Neutrophil (primary cell): ENCODE measurements around the gene ENO2.

Source experiments
- H3K27ac ChIP-seq: fragments of 200-600 bp; sonication (generic); 2 replicates; pipeline ENCODE4 v1.5.1; 2016; ENCODE audit warnings: mild to moderate bottlenecking, moderate library complexity
- H3K27me3 ChIP-seq: fragments of 200-600 bp; sonication (generic); 2 replicates; pipeline ENCODE4 v1.6.0; 2016; ENCODE audit warnings: mild to moderate bottlenecking
- H3K36me3 ChIP-seq: fragments of 200-600 bp; sonication (generic); 2 replicates; pipeline ENCODE4 v1.5.1; 2017
- H3K4me1 ChIP-seq, 2 experiments: fragments of 200-600 bp in 1 of 2; sonication (generic) in 1 of 2; 1 replicate in 1 of 2; 2 replicates in 1 of 2; pipeline versions ENCODE4 v1.5.1 to v1.6.1; 2013 to 2016; ENCODE audit warnings: low read depth in 1 of 2, low read length in 1 of 2, mild to moderate bottlenecking in 1 of 2, moderate library complexity in 1 of 2; ENCODE audit not compliant: control insufficient read depth in 1 of 2, insufficient read depth in 1 of 2
- H3K4me3 ChIP-seq, 2 experiments: fragments of 200-600 bp in 1 of 2; sonication (generic) in 1 of 2; 1 replicate in 1 of 2; 2 replicates in 1 of 2; pipeline ENCODE4 v1.5.1; 2013 to 2016; ENCODE audit warnings: low read depth in 1 of 2, low read length in 1 of 2, mild to moderate bottlenecking in 1 of 2, moderate library complexity in 1 of 2
- H3K9me3 ChIP-seq: fragments of 200-600 bp; sonication (generic); 2 replicates; pipeline ENCODE4 v1.5.1; 2016
- CTCF ChIP-seq: fragments of 200-600 bp; sonication (generic); IDR thresholded peaks from 2 replicates; pipeline ENCODE4 v1.5.1; 2016; ENCODE audit warnings: antibody characterized with exemption

Gene ENO2

DNA sequence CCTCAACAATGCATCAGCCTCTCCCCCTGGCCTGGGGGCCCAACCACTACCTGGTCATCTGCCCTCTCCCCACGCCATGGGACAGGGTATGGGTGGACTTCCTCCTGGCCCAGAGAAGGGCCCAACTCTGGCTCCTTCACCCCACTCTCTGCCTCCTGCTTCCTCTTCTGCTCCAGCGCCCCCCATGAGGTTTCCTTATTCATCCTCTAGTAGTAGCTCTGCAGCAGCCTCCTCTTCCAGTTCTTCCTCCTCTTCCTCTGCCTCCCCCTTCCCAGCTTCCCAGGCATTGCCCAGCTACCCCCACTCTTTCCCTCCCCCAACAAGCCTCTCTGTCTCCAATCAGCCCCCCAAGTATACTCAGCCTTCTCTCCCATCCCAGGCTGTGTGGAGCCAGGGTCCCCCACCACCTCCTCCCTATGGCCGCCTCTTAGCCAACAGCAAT is 21.8 kb downstream of the ENO2 start:
- no peaks in the 10 kb centered on the region for H3K36me3 ChIP-seq
- no peak for TF ChIP-seq CTCF
- H3K27ac ChIP-seq, result peak overlapping the region; percentile 85
- H3K27me3 ChIP-seq, result peaks cover 9% of the 10 kb centered on the region
- peaks cover 35 to 36% of the 10 kb centered on the region in 2 experiments for H3K4me1 ChIP-seq
- H3K9me3 ChIP-seq, result no peaks in the 10 kb centered on the region
- H3K4me3 ChIP-seq, result peak overlapping the region in 1 of 2 experiments; percentile 95

DNA sequence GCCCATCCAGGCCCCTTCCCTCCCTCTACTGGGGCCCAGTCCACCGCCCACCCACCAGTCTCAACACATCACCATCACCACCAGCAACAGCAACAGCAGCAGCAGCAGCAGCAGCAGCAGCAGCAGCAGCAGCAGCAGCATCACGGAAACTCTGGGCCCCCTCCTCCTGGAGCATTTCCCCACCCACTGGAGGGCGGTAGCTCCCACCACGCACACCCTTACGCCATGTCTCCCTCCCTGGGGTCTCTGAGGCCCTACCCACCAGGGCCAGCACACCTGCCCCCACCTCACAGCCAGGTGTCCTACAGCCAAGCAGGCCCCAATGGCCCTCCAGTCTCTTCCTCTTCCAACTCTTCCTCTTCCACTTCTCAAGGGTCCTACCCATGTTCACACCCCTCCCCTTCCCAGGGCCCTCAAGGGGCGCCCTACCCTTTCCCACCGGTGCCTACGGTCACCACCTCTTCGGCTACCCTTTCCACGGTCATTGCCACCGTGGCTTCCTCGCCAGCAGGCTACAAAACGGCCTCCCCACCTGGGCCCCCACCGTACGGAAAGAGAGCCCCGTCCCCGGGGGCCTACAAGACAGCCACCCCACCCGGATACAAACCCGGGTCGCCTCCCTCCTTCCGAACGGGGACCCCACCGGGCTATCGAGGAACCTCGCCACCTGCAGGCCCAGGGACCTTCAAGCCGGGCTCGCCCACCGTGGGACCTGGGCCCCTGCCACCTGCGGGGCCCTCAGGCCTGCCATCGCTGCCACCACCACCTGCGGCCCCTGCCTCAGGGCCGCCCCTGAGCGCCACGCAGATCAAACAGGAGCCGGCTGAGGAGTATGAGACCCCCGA is 22.5 kb downstream of the ENO2 start:
- no peak for TF ChIP-seq CTCF
- H3K9me3 ChIP-seq, result no peaks in the 10 kb centered on the region
- H3K27me3 ChIP-seq, result peaks cover 9% of the 10 kb centered on the region
- H3K4me1 ChIP-seq, result peaks cover 35 to 36% of the 10 kb centered on the region in 2 experiments
- no peaks in the 10 kb centered on the region for H3K36me3 ChIP-seq
- peak overlapping the region; percentile 85 for H3K27ac ChIP-seq
- peak overlapping the region; percentile 61 to 95 for H3K4me3 ChIP-seq

DNA sequence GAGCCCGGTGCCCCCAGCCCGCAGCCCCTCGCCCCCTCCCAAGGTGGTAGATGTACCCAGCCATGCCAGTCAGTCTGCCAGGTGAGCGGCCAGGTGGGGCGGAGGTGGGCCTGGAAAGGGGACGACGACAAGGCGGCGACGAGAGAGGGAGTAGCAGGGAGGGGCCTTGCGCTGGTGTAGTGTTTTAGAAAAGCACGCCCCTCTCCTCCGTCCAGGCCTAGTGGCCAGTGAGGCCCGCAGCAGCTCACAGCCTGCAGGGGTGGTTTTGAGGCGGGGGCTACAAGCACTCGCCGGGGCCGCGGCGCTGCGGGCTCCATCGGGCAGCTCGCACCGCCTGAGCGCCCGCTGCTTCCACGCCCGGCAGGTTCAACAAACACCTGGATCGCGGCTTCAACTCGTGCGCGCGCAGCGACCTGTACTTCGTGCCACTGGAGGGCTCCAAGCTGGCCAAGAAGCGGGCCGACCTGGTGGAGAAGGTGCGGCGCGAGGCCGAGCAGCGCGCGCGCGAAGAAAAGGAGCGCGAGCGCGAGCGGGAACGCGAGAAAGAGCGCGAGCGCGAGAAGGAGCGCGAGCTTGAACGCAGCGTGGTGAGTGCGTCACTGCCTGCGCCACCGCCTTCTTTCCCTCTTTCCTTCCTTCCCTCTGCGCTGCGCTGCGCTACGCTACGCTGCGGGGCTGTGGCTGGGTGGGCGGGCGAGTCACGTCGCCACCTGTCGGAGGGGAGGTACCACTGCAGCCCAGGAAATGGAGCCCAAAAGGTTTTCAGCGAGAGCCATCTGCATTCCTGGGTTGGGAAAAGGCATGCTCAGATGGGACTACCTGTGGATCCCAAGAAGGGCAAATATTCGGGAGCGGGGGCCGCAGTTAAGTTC is 23.3 kb downstream of the ENO2 start:
- TF ChIP-seq CTCF, result peak; percentile 99
- Histone ChIP-seq H3K36me3 (no peaks in the 10 kb centered on the region), H3K9me3 (no peaks in the 10 kb centered on the region), H3K27me3 (peaks cover 2% of the 10 kb centered on the region), H3K4me1 (peaks cover 35 to 36% of the 10 kb centered on the region in 2 experiments), H3K4me3 (peak overlapping the region; percentile 61 to 95), H3K27ac (peak overlapping the region; percentile 85)

DNA sequence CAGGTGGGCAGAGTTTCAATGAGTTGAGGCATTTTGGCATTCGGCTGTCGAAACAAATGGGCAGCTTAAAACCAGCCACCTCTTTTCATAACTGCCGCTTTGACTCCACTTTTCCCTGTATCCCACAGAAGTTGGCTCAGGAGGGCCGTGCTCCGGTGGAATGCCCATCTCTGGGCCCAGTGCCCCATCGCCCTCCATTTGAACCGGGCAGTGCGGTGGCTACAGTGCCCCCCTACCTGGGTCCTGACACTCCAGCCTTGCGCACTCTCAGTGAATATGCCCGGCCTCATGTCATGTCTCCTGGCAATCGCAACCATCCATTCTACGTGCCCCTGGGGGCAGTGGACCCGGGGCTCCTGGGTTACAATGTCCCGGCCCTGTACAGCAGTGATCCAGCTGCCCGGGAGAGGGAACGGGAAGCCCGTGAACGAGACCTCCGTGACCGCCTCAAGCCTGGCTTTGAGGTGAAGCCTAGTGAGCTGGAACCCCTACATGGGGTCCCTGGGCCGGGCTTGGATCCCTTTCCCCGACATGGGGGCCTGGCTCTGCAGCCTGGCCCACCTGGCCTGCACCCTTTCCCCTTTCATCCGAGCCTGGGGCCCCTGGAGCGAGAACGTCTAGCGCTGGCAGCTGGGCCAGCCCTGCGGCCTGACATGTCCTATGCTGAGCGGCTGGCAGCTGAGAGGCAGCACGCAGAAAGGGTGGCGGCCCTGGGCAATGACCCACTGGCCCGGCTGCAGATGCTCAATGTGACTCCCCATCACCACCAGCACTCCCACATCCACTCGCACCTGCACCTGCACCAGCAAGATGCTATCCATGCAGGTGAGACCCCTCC is 24.2 kb downstream of the ENO2 start:
- H3K36me3 ChIP-seq, result no peaks in the 10 kb centered on the region

More for the DNA sequence above, 24.2 kb downstream of the ENO2 start:
- Histone ChIP-seq H3K9me3 (no peaks in the 10 kb centered on the region), H3K27ac (peak overlapping the region; percentile 85), H3K4me3 (peak overlapping the region in 1 of 2 experiments; percentile 95), H3K27me3 (no peaks in the 10 kb centered on the region), H3K4me1 (peaks cover 42 to 43% of the 10 kb centered on the region in 2 experiments)
- no peak for TF ChIP-seq CTCF
